CD4-positive, alpha-beta T cell (primary cell): ENCODE data around the gene LYL1. TPM values are rescaled to one million over a fixed set of nuclear protein-coding genes. Genes with fewer than 3 reads are reported as not detected.

Source experiments
- ATAC-seq: fragments of 200-7000 bp; cut with Tn5 transposase; one replicate; pipeline ENCODE4 v1.10.0; 2022; ENCODE audit warnings: mild to moderate bottlenecking; ENCODE audit not compliant: poor library complexity
- CTCF ChIA-PET: fragments of 350-600 bp; sonication (Branson Sonifier 250); formaldehyde crosslinking; loops from one replicate; lab custom pipeline; 2021; ENCODE audit warnings: antibody characterized with exemption, inconsistent platforms; lab: Charles Lee
- POLR2A ChIA-PET: fragments of 350-600 bp; sonication (Branson Sonifier 250); formaldehyde crosslinking; loops from one replicate; lab custom pipeline; 2021; ENCODE audit warnings: antibody characterized with exemption, inconsistent platforms; lab: Charles Lee
- DNase-seq, 14 experiments: peaks; one replicate each; pipeline ENCODE4 v3.0.0-alpha.2; 2013 to 2020; ENCODE audit warnings: mixed read lengths in 2 of 14
- H3K27ac ChIP-seq, 2 donors: one replicate each; pipeline versions ENCODE4 v1.5.1 to v1.7.0; 2013; ENCODE audit warnings: low read length in 2 of 2, low read depth in 1 of 2, mild to moderate bottlenecking in 1 of 2
- H3K27me3 ChIP-seq, 2 experiments: 1 replicate in 1 of 2; 2 replicates in 1 of 2; pipeline versions ENCODE4 v1.6.1 to v1.7.0; 2013; ENCODE audit warnings: low read length in 2 of 2, control low read depth in 1 of 2, mild to moderate bottlenecking in 1 of 2, moderate library complexity in 1 of 2; ENCODE audit not compliant: insufficient read depth in 2 of 2, control insufficient read depth in 1 of 2
- H3K36me3 ChIP-seq: one replicate; pipeline ENCODE4 v1.6.1; 2013; ENCODE audit warnings: low read length, control low read depth; ENCODE audit not compliant: insufficient read depth
- H3K4me1 ChIP-seq: one replicate; pipeline ENCODE4 v1.6.1; 2013; ENCODE audit warnings: low read length, control low read depth; ENCODE audit not compliant: insufficient read depth
- H3K4me3 ChIP-seq: one replicate; pipeline ENCODE4 v1.5.1; 2013; ENCODE audit warnings: mild to moderate bottlenecking, low read length, moderate library complexity
- H3K9me3 ChIP-seq, 2 experiments: 1 replicate in 1 of 2; 2 replicates in 1 of 2; pipeline versions ENCODE4 v1.6.1 to v1.7.0; 2013; ENCODE audit warnings: low read length in 2 of 2, mild to moderate bottlenecking in 2 of 2, control low read depth in 1 of 2, moderate library complexity in 1 of 2; ENCODE audit not compliant: control insufficient read depth in 1 of 2, insufficient read depth in 1 of 2
- H3K27ac Mint-ChIP-seq: one replicate; pipeline ENCODE4 v1.8.0; 2020; ENCODE audit warnings: mixed read lengths
- H3K27me3 Mint-ChIP-seq: one replicate; pipeline ENCODE4 v1.8.0; 2021; ENCODE audit warnings: mixed read lengths
- H3K36me3 Mint-ChIP-seq: one replicate; pipeline ENCODE4 v1.8.0; 2021; ENCODE audit warnings: low read depth, mixed read lengths
- H3K4me1 Mint-ChIP-seq: one replicate; pipeline ENCODE4 v1.8.0; 2021; ENCODE audit warnings: low read depth, mixed read lengths
- H3K4me3 Mint-ChIP-seq: one replicate; pipeline ENCODE4 v1.8.0; 2020; ENCODE audit warnings: mild to moderate bottlenecking, mixed read lengths
- H3K9me3 Mint-ChIP-seq: one replicate; pipeline ENCODE4 v1.8.0; 2020; ENCODE audit warnings: mixed read lengths
- intact Hi-C, 2 experiments: fragments of 100-400 bp; cut with DNase I in 1 of 2; cut with micrococcal nuclease in 1 of 2; formaldehyde crosslinking; loops; one replicate each; pipeline versions ENCODE4 v1.15.1 to v1.9.0; 2023 to 2025; cut with DNase I, micrococcal nuclease
- total RNA-seq, 174 experiments: library from RNA in 2 of 174; stranded (reverse) in 2 of 174; gene quantifications; one replicate each; pipeline ENCODE4 v1.2.3 and lab custom pipeline; 2021 to 2026
- TF ChIP-seq, protein P1 (sequence below): fragments of 200-600 bp; IDR thresholded peaks from one replicate; pipeline ENCODE4 v1.8.0; 2022; ENCODE audit warnings: antibody characterized with exemption, mild to moderate bottlenecking

Gene LYL1
- total RNA-seq, 2 experiments from 2014 or later = 1.9 to 2.1 TPM

DNA sequence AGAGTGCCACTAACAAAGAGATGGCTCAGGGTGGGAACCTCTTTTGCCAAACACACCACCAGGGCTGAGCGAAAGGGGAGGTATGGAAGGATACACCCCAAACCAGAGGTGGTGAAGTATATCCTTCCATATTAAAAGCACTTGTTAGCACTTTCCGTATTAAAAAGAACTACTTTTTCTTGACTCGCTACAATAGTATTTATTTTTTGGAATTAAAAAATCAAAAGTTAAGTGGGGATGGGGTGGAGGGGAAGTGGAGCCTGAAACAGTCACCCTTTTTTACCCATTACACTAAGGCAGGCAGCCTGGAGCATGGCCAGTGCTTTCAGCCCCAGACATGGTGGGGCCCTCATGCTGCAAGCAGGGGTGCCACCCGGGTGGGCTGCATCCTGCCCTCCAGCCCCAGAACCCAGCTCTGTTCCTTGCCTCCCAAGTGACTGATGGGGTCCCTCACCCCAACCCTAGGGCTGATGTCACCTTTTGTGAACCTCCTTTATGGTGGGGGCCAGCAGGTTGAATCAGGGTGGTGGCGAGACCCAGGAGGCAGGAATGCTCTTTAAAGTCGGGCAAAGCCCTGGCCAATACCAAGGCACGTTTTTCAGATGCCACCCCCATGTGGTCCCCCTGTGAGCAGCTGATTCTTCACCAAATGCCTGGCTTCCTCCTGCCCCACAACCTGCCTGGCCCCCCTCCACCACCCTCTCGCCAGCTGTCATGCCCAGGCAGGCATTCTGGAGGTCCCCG, 31.0 kb downstream of the LYL1 start:
- Histone ChIP-seq H3K4me1 (no peaks in the 10 kb centered on the region), H3K36me3 (no peaks in the 10 kb centered on the region), H3K4me3 (no peak overlapping the region), H3K9me3 (no peaks in the 10 kb centered on the region), H3K27ac (no peak overlapping the region), H3K27me3 (peaks cover 0 to 4% of the 10 kb centered on the region in 2 experiments)
- H3K9me3 Mint-ChIP-seq = no peaks in the 10 kb centered on the region
- ChIA-PET CTCF (no interaction called here), POLR2A (no interaction called here)
- H3K4me3 Mint-ChIP-seq = no peak overlapping the region
- no peak for DNase-seq
- ATAC-seq = no peak
- intact Hi-C loops = no loop called here
- H3K4me1 Mint-ChIP-seq = no peaks in the 10 kb centered on the region
- H3K27me3 Mint-ChIP-seq = no peaks in the 10 kb centered on the region
- H3K27ac Mint-ChIP-seq = no peak overlapping the region
- TF ChIP-seq, protein P1, sequence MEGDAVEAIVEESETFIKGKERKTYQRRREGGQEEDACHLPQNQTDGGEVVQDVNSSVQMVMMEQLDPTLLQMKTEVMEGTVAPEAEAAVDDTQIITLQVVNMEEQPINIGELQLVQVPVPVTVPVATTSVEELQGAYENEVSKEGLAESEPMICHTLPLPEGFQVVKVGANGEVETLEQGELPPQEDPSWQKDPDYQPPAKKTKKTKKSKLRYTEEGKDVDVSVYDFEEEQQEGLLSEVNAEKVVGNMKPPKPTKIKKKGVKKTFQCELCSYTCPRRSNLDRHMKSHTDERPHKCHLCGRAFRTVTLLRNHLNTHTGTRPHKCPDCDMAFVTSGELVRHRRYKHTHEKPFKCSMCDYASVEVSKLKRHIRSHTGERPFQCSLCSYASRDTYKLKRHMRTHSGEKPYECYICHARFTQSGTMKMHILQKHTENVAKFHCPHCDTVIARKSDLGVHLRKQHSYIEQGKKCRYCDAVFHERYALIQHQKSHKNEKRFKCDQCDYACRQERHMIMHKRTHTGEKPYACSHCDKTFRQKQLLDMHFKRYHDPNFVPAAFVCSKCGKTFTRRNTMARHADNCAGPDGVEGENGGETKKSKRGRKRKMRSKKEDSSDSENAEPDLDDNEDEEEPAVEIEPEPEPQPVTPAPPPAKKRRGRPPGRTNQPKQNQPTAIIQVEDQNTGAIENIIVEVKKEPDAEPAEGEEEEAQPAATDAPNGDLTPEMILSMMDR = no peak
- H3K36me3 Mint-ChIP-seq = no peaks in the 10 kb centered on the region

DNA sequence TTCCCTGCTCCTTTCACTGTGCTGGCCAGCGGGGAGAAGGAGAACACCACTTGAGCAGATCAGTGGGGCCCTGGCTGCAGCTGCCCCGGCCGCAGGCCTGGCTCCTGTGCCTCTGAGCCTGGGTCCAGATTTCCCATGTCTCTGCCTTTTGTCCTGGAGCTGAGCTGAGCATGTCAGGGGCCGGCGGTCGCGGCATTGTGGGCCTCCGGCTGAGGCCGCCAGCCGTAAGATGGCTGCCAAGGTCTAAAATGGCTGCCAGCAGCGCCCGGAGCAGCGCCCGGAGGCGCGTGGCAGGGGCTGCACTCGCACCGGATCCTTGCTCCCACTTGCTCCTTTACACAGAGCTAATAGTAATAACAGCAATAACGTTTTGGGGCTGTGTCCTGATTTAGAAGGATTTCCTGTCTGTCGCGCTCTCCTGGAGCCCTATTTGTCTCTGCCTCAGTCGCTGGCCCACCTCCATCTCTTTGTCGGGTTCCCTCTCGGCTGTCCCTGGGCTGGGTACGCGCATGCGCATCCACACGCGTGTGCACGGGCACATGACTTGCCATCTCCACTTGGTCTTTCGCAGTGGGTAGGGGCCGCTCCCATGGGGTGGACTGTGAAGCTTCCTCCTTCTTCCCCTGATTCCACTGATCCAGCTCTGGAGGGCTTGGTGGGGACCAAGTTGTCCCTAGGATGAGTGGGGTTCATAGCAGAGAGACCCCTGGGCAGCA, 32.1 kb downstream of the LYL1 start:
- H3K27me3 Mint-ChIP-seq = no peaks in the 10 kb centered on the region
- intact Hi-C loops = no loop called here
- no peak overlapping the region for H3K4me3 Mint-ChIP-seq
- Histone ChIP-seq H3K27ac (no peak overlapping the region), H3K9me3 (no peaks in the 10 kb centered on the region), H3K36me3 (no peaks in the 10 kb centered on the region), H3K27me3 (peaks cover 0 to 4% of the 10 kb centered on the region in 2 experiments), H3K4me3 (no peak overlapping the region), H3K4me1 (no peaks in the 10 kb centered on the region)
- no peaks in the 10 kb centered on the region for H3K4me1 Mint-ChIP-seq
- H3K36me3 Mint-ChIP-seq = no peaks in the 10 kb centered on the region
- H3K9me3 Mint-ChIP-seq = no peaks in the 10 kb centered on the region
- DNase-seq = no peak
- ChIA-PET CTCF (interaction anchor here (1.7 kb wide), 1 partner anchor 9 kb away, joined by 9 read pairs; no protein-coding TSS in a partner anchor), POLR2A (no interaction called here)
- H3K27ac Mint-ChIP-seq = no peak overlapping the region
- TF ChIP-seq, protein P1 = no peak
- ATAC-seq = no peak

DNA sequence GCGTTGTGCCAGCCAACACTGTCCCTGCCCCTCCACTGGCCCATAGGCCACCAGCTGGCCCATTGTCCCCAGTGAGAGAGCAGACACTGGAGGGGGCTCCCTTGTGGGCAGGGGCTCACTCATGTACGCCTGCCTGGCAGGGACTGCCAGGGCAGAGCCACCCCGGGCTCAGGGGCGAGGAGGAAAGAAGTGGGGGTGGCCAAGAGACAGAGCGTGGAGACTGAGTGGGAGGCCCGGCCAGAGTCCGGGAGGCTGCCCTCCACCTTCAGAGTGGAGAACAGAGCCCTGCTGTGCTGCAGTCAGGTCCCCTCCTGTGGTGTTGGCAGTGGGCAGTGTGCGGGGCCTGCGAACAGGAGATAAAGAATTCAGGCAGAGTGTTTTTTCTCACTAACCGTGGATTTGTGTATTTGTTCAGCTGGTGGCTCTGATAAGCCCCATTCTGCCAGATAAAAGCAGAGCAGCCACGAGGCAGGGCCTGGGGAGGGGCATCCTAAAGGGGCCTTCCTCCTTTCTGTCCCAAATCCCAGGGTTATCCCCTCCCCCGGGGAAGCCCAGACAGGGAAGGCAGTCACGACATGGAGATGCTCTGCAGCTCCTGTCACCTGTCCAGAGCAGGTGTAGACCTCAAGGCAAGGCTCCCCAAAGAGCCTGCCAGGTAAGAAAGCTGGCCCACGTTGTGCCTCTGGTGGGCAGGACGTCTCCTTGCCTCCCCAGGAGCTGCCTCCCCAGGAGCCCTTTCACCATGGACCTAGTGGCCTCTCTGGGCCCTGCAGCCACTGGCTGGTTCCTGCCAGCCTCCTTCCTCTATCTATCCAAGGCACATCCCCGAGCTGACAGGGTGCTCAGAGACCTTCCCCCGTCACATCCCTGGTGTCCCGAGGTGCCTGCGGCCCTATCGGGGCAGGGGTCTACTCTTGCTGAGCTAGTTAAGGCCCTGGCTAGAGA, 33.0 kb downstream of the LYL1 start:
- no peak overlapping the region for H3K4me3 ChIP-seq
- ATAC-seq (no peak), DNase-seq (no peak)
- intact Hi-C loops = no loop called here
- CTCF ChIA-PET = interaction anchor here (1.7 kb wide), 1 partner anchor 8 kb away, joined by 9 read pairs; no protein-coding TSS in a partner anchor
- no peak overlapping the region for H3K27ac ChIP-seq
- POLR2A ChIA-PET = no interaction called here
- no peaks in the 10 kb centered on the region for H3K36me3 ChIP-seq
- Mint-ChIP-seq H3K4me1 (no peaks in the 10 kb centered on the region), H3K27ac (no peak overlapping the region), H3K4me3 (no peak overlapping the region), H3K27me3 (no peaks in the 10 kb centered on the region), H3K9me3 (no peaks in the 10 kb centered on the region), H3K36me3 (no peaks in the 10 kb centered on the region)
- no peaks in the 10 kb centered on the region for H3K4me1 ChIP-seq
- H3K27me3 ChIP-seq = peaks cover 0 to 4% of the 10 kb centered on the region in 2 experiments
- no peaks in the 10 kb centered on the region for H3K9me3 ChIP-seq
- TF ChIP-seq, protein P1 = no peak
